ENCODE measurements around the gene ARHGAP42. TPM values are rescaled to one million over a fixed set of nuclear protein-coding genes. Genes with fewer than 3 reads are reported as not detected.

The ARHGAP42 gene
- total RNA-seq, 2 experiments from 2014 or later = not detected

DNA sequence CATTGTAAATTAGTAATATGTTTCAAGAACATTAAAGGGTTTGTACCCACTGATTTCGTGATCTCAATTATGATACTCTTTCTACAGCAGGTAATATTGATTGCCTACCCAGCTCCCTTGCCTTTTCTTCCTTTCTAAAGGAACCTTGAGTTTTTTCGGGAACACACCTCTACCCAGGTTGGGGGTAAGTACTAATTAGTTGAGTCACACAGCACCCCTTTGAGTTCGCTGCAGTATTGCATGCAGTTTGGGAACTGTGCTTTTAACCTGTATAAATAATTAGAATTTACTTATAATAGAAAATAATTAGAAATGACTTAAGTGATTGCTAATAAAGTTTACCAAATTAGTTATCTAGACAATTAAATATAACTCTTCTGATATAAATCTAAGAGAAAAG is 24.9 kb downstream of the ARHGAP42 start:
- Mint-ChIP-seq H3K27ac (no peak overlapping the region), H3K4me3 (no peak overlapping the region), H3K27me3 (no peaks in the 10 kb centered on the region), H3K4me1 (ENCODE audit: low read depth) (no peaks in the 10 kb centered on the region), H3K36me3 (no peaks in the 10 kb centered on the region), H3K9me3 (no peaks in the 10 kb centered on the region)
- intact Hi-C loops (cut with micrococcal nuclease) = no loop called here
- ChIA-PET POLR2A (no interaction called here), CTCF (no interaction called here)
- no peak for DNase-seq

DNA sequence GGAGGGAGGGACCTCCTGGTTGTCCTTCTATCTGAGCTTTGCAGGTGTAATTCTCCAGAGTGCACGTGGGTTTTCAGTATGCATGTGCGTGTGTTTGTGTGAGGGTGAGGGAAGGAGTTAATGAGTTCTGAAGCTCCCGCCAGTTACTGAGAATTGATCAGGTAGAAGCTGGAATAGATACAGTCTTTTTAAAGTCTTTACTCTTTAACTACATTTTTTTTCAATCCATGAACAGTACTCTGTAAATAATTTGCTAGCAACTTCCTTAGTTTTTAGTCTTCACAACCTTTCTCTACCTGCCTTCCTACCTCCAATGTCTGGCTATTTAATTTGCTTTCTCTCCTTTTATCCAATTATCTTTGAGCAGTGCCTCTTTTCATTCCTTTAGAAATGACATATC is 25.5 kb downstream of the ARHGAP42 start:
- no peak overlapping the region for H3K27ac Mint-ChIP-seq
- H3K27me3 Mint-ChIP-seq = no peaks in the 10 kb centered on the region
- no peak overlapping the region for H3K4me3 Mint-ChIP-seq
- ChIA-PET POLR2A (no interaction called here), CTCF (no interaction called here)
- no peaks in the 10 kb centered on the region for H3K9me3 Mint-ChIP-seq
- intact Hi-C loops (cut with micrococcal nuclease) = no loop called here
- DNase-seq = no peak
- no peaks in the 10 kb centered on the region for H3K4me1 Mint-ChIP-seq (ENCODE audit: low read depth)
- no peaks in the 10 kb centered on the region for H3K36me3 Mint-ChIP-seq

DNA sequence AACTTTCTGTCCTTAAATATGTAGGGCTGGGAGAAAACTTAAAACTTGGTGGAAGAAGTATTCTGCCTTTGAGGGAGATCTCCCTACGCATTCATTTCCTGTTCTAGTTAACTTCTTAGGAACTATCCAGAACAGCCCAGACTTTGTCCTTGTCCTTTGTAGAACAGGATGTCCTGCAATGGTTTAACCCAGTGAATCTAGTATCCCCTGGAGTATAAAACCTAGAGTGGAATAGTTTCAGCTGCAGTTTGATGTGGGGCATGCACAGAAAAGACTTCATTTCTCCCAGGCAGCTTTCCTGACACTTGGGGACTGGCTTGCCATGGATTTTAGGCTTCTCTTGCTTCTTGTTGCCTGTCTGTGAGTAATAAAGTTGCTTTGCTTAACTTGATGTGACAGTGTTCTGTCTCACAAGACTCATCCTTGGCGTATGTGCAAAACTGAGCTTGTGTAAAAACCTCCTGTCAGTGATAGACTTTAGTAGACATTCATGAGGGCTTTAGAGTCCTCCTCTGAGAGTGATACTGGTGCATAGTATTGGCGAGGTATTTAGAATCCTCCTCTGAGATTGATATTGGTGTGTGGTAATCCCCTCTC is 28.2 kb downstream of the ARHGAP42 start:
- Mint-ChIP-seq H3K4me3 (no peak overlapping the region), H3K9me3 (no peaks in the 10 kb centered on the region), H3K36me3 (no peaks in the 10 kb centered on the region), H3K27ac (no peak overlapping the region), H3K4me1 (ENCODE audit: low read depth) (no peaks in the 10 kb centered on the region), H3K27me3 (no peaks in the 10 kb centered on the region)
- intact Hi-C loops (cut with micrococcal nuclease) = no loop called here
- POLR2A ChIA-PET = no interaction called here
- CTCF ChIA-PET = no interaction called here
- DNase-seq = no peak

DNA sequence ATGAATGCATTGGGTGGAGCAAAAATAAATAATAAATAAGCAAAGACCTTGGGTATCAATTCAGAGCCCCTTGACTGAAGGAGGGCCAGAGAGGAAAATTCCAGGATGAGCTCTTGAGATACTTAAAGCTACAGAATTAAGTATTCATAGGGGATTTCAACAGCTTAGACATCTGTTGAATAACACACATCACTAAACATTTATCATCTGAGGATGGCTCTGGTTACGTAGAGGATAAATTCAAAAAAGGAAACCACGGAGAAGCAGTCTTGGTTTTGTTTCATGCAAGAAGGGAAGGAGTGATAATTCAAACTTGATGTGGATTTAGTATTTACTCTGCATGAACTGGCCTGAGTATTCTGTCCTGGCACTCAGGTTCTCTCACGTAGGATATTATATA is 29.8 kb downstream of the ARHGAP42 start:
- no peaks in the 10 kb centered on the region for H3K36me3 Mint-ChIP-seq
- CTCF ChIA-PET = no interaction called here
- H3K4me3 Mint-ChIP-seq = no peak overlapping the region
- POLR2A ChIA-PET = no interaction called here
- no peak for DNase-seq
- H3K9me3 Mint-ChIP-seq = no peaks in the 10 kb centered on the region
- intact Hi-C loops (cut with micrococcal nuclease) = no loop called here
- H3K27me3 Mint-ChIP-seq = no peaks in the 10 kb centered on the region
- no peak overlapping the region for H3K27ac Mint-ChIP-seq
- no peaks in the 10 kb centered on the region for H3K4me1 Mint-ChIP-seq (ENCODE audit: low read depth)

DNA sequence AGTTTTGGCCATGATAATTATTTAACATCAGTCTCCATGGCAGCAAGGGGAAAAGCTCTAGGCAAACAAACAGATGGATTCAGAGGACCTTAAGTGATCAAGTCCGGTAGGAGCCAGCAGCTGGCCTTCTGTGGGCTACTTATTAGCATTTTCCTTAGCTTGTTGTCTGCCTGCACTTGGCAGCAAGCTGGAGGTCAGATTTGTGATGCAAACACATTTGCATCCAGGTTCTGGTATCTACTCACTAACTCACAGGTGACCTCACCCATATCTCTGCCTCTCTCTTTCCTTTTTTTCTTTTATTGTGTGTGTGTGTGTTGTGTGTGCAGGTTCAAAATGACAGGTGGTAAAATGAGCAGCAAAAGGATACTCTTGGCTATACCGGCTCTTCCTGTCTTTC is 32.3 kb downstream of the ARHGAP42 start:
- DNase-seq = no peak
- intact Hi-C loops (cut with micrococcal nuclease) = no loop called here
- Mint-ChIP-seq H3K9me3 (no peaks in the 10 kb centered on the region), H3K4me3 (no peak overlapping the region), H3K36me3 (no peaks in the 10 kb centered on the region), H3K27me3 (no peaks in the 10 kb centered on the region), H3K4me1 (ENCODE audit: low read depth) (no peaks in the 10 kb centered on the region), H3K27ac (no peak overlapping the region)
- ChIA-PET CTCF (no interaction called here), POLR2A (no interaction called here)

DNA sequence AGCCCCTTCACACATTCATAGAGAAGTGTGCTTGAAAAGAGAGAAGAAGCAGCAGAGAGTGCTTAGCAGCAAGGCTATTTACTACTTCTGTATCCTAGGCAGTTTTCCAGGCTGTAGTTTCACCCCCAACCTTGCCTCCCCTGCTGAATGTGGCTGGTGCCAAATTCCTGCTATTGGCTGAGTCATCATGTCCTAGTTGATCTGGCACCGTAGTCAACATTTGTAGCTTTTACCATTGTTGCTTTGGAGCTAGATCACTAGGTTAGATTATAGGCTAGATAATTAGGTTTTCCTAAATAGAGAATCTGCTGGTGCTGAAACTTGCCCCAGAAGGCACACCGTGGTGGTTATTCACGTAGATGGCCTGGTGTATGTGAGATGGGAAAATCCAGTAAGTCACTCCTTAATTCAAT is 32.7 kb downstream of the ARHGAP42 start:
- H3K27ac Mint-ChIP-seq = no peak overlapping the region
- CTCF ChIA-PET = no interaction called here
- H3K4me1 Mint-ChIP-seq (ENCODE audit: low read depth) = no peaks in the 10 kb centered on the region
- POLR2A ChIA-PET = no interaction called here
- no peak overlapping the region for H3K4me3 Mint-ChIP-seq
- no peak for DNase-seq
- H3K36me3 Mint-ChIP-seq = no peaks in the 10 kb centered on the region
- no peaks in the 10 kb centered on the region for H3K9me3 Mint-ChIP-seq
- intact Hi-C loops (cut with micrococcal nuclease) = no loop called here
- H3K27me3 Mint-ChIP-seq = no peaks in the 10 kb centered on the region

DNA sequence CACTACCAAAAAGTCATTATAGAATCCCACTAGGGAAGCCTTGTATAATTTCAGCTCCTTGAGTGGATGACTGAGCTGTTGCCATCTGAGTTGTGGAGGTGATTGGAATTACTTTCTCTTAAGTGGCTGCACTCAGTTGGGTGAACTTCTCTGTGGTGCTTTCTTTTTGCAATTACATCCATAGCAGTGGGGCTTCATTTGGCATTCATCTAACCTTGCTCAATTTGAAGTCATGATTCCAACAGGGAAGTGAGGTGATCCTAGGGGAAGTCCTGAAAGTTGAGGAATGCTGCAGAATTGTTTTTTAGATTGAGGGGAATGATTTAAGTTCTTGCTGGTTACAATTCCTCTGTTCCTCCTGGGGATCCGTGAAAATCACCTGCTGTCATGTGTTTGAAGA is 39.6 kb downstream of the ARHGAP42 start:
- ChIA-PET CTCF (no interaction called here), POLR2A (no interaction called here)
- intact Hi-C loops (cut with micrococcal nuclease) = no loop called here

DNA sequence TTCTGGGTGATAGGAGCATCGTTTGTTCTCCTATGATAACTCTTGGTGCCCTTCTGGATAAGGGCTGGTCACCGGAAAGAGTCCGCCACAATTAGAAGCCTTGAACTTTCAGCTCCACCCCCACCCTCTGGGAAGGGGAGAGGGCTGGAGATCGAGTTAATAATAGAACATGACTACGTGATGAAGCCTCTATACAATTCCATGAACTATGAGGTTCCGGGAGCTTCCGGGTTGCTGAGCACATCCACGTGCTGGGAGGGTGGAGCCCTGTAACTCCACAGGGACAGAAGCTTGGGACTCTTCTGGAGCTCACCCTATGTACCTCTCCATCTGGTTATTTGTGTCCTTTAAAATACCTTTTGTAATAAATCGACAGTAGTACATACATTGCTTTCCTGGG is 40.3 kb downstream of the ARHGAP42 start:
- no peaks in the 10 kb centered on the region for H3K36me3 Mint-ChIP-seq
- H3K4me1 Mint-ChIP-seq (ENCODE audit: low read depth) = no peaks in the 10 kb centered on the region
- H3K4me3 Mint-ChIP-seq = no peak overlapping the region
- ChIA-PET POLR2A (no interaction called here), CTCF (no interaction called here)
- H3K27me3 Mint-ChIP-seq = no peaks in the 10 kb centered on the region
- peaks cover 3% of the 10 kb centered on the region for H3K9me3 Mint-ChIP-seq
- DNase-seq = no peak
- H3K27ac Mint-ChIP-seq = no peak overlapping the region
- intact Hi-C loops (cut with micrococcal nuclease) = no loop called here

More for the DNA sequence above, 39.6 kb downstream of the ARHGAP42 start:
- Mint-ChIP-seq H3K4me3 (no peak overlapping the region), H3K9me3 (peaks cover 3% of the 10 kb centered on the region), H3K27me3 (no peaks in the 10 kb centered on the region), H3K4me1 (ENCODE audit: low read depth) (no peaks in the 10 kb centered on the region), H3K27ac (no peak overlapping the region), H3K36me3 (no peaks in the 10 kb centered on the region)
- DNase-seq = no peak

DNA sequence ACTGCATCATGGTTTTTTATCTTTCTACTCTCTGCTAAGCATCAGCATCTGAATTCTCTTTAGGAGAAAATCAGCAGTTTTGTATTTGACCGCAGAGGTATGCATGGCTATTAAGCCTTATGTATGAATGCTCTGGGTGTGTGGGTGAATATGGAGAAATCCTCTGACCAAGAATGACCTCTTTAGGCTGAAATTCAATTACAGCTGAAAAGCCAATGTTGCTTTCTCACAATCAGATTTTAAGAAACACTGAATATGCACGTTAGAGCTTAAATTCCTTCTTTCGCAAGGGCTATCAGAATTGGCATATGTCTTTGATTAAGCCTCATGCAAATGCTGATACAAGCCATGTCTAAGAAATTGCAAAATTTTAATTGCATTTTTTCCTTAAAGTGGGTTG is 43.2 kb downstream of the ARHGAP42 start:
- Mint-ChIP-seq H3K9me3 (peaks cover 3% of the 10 kb centered on the region), H3K27me3 (no peaks in the 10 kb centered on the region), H3K27ac (no peak overlapping the region), H3K36me3 (no peaks in the 10 kb centered on the region), H3K4me1 (ENCODE audit: low read depth) (no peaks in the 10 kb centered on the region), H3K4me3 (no peak overlapping the region)
- ChIA-PET CTCF (no interaction called here), POLR2A (no interaction called here)
- intact Hi-C loops (cut with micrococcal nuclease) = no loop called here
- no peak for DNase-seq

DNA sequence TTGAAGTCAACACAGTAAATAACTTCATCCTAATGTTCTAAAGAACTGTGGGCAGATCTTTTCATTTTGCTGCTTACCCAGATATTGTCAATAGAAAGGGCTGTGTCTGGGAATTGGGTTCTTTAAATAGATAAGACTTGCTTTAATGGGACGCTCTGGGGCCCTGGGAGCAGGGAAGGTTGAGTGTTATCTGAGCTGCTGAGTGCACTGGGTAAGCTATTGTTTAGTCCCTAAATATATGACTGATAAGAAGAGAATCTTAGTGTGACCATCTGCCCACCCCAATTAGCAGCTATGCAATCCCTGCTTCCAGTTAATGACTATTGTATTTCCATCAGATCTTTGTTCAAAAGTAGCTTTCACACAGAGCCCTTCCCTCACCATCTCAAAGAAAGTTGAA is 44.4 kb downstream of the ARHGAP42 start:
- no peak for DNase-seq
- Mint-ChIP-seq H3K4me1 (ENCODE audit: low read depth) (no peaks in the 10 kb centered on the region), H3K36me3 (no peaks in the 10 kb centered on the region), H3K4me3 (no peak overlapping the region), H3K27ac (no peak overlapping the region), H3K9me3 (no peaks in the 10 kb centered on the region), H3K27me3 (no peaks in the 10 kb centered on the region)
- intact Hi-C loops (cut with micrococcal nuclease) = no loop called here
- ChIA-PET CTCF (no interaction called here), POLR2A (no interaction called here)

DNA sequence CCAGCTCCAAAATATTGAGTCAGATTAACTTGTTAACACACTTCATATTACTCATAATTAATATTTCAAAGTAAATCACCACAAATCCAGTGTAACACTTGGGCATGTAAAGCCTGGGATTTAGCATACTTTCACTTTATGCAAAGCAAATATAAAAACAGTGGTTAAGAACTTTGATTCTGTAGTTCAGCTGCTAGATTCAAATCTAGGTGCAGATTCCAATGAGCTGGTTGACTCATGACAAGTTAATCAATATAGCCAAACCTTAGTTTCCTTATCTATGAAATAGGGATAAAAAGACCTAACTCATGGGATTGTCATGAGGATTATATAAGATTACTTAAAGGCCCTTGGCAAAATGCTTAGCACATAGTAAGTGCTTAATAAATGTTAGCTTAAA is 45.9 kb downstream of the ARHGAP42 start:
- no peak for DNase-seq
- H3K27me3 Mint-ChIP-seq = no peaks in the 10 kb centered on the region
- no peak overlapping the region for H3K4me3 Mint-ChIP-seq
- no peak overlapping the region for H3K27ac Mint-ChIP-seq
- ChIA-PET POLR2A (no interaction called here), CTCF (no interaction called here)
- H3K4me1 Mint-ChIP-seq (ENCODE audit: low read depth) = no peaks in the 10 kb centered on the region
- H3K9me3 Mint-ChIP-seq = no peaks in the 10 kb centered on the region
- H3K36me3 Mint-ChIP-seq = no peaks in the 10 kb centered on the region
- intact Hi-C loops (cut with micrococcal nuclease) = no loop called here

DNA sequence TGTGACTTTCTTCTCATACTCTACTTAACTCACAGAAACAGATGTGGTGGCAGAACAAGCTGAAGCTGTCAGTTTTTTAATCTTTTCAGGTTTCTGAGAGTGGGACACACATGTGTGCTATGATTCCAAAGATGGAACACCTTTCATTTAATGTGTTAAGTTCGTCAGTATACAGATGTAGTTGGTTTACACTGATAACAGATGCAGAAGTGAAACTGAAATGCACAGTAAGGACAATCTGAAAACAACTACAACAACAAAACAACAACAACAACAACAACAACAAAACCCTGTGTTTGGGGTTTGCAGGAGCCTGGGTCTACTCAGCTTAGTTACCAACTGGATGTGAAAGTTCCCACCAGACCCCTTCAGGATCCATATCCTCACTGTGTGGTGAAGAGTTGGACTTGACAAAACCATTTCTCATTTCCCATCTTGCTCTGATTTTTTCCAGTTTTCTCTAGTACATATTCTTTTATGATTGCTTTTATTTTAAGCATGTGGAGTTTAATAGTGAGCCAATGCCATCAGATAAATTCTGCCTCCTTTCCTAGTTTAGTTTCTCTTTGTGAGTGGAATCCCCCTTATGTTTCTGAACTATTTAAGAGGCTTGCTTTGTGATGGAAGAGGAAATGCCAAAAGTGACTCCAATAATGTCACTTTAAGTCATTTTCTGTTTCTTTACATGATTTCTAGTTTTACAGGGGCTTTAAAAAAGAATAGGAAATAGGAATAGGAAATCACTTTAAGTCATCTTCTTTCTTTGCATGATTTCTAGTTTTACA is 47.8 kb downstream of the ARHGAP42 start:
- intact Hi-C loops (cut with micrococcal nuclease) = no loop called here
- Mint-ChIP-seq H3K4me3 (no peak overlapping the region), H3K27ac (no peak overlapping the region), H3K9me3 (no peaks in the 10 kb centered on the region), H3K4me1 (ENCODE audit: low read depth) (no peaks in the 10 kb centered on the region), H3K36me3 (no peaks in the 10 kb centered on the region), H3K27me3 (no peaks in the 10 kb centered on the region)
- no peak for DNase-seq
- CTCF ChIA-PET = no interaction called here
- POLR2A ChIA-PET = no interaction called here

DNA sequence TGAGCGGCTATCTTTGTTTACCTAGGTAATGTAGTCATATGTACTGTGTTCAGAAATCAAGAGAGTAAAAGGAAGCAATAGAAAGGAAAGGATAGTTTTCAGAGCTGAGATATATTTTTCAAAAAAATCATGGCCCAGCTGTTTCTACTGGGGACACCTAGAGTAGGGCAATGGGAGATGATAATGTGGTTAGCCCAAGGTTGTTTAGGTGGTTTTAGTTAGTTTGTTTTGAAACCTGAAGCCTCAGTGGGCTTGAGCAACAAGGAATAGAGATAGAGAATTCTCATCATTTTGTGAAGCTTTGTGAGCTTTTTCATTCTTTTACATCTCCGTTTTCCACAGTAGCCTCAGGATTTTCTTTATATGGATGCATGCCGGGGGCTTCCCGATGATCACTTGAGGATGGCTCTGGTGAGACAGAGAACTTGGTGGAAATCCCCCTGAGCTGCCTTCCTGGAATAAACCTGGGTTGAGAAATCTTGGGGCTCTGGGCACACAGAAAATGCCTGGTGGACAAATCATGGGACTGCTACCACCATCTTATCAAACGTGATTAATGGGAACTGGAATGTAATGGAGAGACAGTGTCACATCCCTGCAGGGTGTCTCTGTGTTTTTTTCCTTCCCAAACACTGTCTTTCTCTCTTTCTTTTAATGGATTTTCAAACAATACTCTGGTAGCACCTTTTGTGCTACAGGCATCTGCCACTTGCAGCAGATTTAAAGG is 49.0 kb downstream of the ARHGAP42 start:
- Mint-ChIP-seq H3K4me1 (ENCODE audit: low read depth) (no peaks in the 10 kb centered on the region), H3K27me3 (no peaks in the 10 kb centered on the region), H3K36me3 (no peaks in the 10 kb centered on the region), H3K4me3 (no peak overlapping the region), H3K9me3 (no peaks in the 10 kb centered on the region), H3K27ac (no peak overlapping the region)
- DNase-seq = no peak
- POLR2A ChIA-PET = no interaction called here
- CTCF ChIA-PET = no interaction called here
- intact Hi-C loops (cut with micrococcal nuclease) = no loop called here
